Anterior cingulate cortex (tissue), 58 donors: ENCODE results near the gene TNFRSF9.
"Not testable (repeated sequence)": the region's sequence is repeated elsewhere in the genome, so short reads cannot be mapped to it uniquely, and the experiment has no call there.

ENCODE experiments used
- DNase-seq, 58 donors: peaks; one replicate each; lab custom pipeline; 2025; lab: John Stamatoyannopoulos, UW

Gene TNFRSF9

GRCh38 chr1:7940745-7941436 lies at the start of gene TNFRSF9:
Gene TNFRSF9 (minus strand): TSS chr1:7940839. CDS start chr1:7939994, 845 bp downstream.
- DNase-seq, result no peak

GRCh38 chr1:7989762-7990428 lies 49.3 kb upstream of the TNFRSF9 start:
- no peak for DNase-seq

DNA sequence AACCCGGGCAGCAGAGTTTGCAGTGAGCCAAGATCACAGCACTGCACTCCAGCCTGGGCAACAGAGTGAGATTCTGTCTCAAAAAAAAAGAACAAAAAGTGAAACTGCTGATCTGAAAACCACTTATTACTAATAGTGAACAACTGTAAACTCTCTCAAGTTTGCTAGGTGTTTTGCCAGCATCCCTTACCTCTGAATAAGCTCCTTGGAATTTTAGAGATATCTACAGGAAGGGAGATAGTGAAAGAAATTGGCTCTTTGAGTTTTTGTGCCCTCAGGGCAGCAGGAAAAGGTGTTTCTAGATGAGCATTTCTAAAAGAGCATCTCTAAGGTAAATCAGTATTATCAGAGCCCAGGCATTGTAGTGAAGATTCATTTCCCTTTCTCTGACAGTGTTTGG lies 47.9 kb upstream of the TNFRSF9 start:
- no peak for DNase-seq

- DNase-seq, result no peak
Measured at GRCh38 chr1:7987528-7987927, 46.9 kb upstream of the TNFRSF9 start.

GRCh38 chr1:7985851-7986612 lies 45.4 kb upstream of the TNFRSF9 start:
- no peak for DNase-seq

GRCh38 chr1:7984811-7985210 lies 44.2 kb upstream of the TNFRSF9 start:
- DNase-seq, result no peak

- no peak for DNase-seq
Measured at GRCh38 chr1:7983086-7983778, 42.6 kb upstream of the TNFRSF9 start.

GRCh38 chr1:7980984-7981383 lies 40.3 kb upstream of the TNFRSF9 start:
- DNase-seq, result no peak

DNA sequence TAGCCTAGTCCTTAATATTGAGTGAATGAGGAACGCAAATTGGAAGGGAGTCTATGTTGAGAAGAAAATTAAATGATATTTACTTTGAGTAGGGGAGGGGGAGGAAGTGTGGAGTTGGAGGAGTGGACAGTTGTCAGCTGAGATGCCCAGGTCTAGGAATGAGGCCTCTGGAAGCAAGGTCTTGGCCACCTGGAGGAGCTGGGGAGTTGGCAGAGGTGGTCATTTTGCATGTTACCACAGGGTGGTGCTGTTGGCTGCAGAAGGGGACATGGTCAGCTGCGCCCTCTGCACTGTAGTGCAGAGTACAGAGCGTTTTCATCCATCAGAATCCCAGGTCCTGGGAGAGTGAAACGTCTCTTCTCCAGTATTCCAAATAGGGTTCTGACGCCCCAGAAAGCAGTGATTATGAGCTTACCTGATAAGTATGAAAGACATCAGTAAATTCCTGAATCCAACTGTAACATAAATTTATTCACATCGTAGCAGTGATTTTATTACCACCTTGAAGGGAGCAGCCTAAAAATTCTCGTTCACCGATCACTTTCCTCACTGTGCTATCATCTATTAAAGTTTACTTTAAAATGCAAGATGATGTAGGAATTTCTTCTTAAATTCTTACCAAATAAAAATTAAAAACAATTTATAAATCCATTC lies 34.7 kb upstream of the TNFRSF9 start:
- peak in 46 of 58 donors; percentile 2 to 60 (median 29) for DNase-seq

DNA sequence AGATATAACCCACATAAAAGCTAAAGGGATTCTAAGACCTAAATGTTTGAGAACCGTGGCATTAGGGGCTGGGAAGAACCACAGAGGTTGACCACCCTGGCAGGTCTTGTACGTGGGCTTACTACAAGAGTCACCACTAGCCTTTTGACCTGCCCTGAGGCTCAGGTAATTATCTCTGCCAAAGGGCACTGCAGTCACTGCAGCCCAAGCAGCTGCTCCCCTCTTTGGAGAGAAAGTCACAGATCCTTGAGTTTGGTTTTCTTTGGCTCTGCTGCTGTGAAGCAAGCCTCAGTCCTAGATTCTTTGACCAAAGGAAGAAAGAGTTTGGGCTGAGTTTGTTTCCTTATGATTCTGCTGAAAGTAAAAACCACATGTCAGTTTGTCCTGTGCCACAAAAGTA lies 32.4 kb upstream of the TNFRSF9 start:
- DNase-seq, result no peak

- no peak for DNase-seq
Measured at GRCh38 chr1:7972285-7972684, 31.6 kb upstream of the TNFRSF9 start.

DNA sequence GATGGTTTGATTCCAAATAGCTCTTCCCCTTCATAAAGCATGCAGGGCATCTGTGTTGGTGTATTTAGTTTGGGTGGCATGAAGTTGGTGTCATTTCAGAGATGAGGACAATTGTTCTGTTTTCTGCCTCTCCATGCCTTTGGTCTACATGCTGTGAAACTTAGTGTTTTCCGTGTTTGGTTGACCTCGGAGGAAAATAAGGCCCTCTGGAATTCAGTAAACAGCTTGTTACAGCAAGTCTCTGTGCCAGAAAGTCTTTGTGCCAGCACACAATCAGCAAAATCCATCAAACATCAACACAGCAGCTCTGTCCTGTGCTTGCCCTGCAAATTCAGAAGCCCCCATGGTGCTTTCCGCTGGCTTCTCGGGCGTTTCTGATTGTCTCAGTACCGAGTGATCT lies 30.4 kb upstream of the TNFRSF9 start:
- no peak for DNase-seq

DNA sequence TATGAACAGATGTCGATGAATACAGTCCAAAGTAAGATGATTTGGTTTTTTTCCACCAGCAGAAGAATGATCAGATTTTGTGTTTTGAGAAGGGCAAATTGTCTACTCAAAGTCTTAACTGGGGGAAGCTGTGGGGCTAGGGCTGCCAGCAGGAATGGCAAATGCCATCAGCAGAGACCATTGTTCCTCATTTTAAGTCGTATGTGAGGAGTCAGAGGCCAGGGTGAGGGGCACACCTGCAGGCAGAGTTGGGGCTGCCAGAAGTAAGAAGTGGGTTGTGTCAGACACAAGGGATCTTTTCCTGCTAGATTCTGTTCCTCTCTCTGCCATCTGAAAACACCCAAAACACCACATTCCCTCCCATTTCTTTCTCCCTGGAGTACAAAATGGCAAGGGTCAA lies 29.6 kb upstream of the TNFRSF9 start:
- no peak for DNase-seq

GRCh38 chr1:7967651-7968050 lies 27.0 kb upstream of the TNFRSF9 start:
- DNase-seq, result no peak

DNA sequence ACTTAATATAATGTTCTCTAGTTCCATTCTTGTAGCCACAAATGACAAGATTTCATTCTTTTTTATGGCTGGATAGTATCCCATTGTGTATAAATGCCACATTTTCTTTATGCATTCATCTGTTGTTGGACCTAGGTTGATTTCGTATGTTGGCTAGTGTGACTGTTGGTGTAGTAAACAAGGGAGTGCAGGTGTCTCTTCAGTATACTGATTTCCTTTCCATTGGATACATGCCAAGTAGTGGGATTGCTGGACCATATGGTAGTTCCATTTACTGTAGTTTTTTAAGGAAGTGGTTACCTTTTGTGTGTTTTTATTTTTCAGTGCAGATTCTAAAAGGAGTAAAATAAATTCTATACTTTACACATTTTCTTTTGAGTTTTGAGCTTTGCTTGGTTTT lies 26.6 kb upstream of the TNFRSF9 start:
- DNase-seq, result no peak

GRCh38 chr1:7964476-7964875 lies 23.8 kb upstream of the TNFRSF9 start:
- DNase-seq, result no peak

DNA sequence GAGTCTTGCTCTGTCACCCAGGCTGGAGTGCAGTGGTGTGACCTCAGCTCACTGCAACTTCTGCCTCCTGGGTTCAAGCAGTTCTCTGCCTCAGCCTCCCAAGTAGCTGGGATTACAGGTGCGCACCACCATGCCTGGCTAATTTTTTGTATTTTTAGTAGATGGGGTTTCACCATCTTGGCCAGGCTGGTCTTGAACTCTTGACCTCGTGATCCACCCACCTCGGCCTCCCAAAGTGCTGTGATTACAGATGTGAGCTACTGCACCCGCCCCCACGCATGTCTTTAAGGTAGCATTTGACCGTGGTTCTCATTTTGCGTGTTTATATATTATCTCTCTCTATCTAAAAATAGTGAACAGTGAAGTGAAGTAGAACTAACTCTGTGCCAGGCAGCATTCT lies 23.2 kb upstream of the TNFRSF9 start:
- not testable (repeated sequence) for DNase-seq

- DNase-seq, result not testable (repeated sequence)
Measured at GRCh38 chr1:7963378-7963730, 22.7 kb upstream of the TNFRSF9 start.

DNA sequence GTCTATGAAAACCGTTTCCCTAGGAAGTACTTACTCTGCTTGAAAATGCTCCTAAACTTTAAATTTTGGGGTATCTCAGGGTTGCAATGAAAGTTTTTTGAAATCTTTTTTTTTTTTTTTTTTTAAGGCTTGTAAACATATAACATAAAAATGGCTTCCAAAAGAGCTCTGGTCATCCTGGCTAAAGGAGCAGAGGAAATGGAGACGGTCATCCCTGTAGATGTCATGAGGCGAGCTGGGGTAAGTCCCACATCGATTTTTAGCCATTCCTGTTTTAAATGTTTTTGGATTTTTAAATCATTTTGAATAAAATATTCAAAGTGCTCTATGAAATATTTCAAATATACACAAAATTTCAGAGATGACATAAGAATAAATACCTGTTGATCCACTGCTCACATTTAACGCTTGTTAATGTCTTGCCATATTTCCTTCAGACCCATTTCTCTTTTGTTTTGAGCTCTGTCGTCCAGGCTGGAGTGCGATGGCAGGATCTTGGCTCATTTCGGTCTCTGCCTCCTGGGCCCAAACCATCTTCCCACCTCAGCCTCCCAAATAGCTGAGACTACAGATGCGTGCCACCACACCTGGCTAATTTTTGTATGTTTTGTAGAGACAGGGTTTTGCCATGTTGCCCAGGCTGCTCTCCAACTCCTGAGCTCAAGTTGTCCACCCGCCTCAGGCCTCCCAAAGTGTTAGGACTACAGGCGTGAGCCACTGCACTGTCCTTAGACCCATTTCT lies 22.2 kb upstream of the TNFRSF9 start:
- DNase-seq, result no peak

DNA sequence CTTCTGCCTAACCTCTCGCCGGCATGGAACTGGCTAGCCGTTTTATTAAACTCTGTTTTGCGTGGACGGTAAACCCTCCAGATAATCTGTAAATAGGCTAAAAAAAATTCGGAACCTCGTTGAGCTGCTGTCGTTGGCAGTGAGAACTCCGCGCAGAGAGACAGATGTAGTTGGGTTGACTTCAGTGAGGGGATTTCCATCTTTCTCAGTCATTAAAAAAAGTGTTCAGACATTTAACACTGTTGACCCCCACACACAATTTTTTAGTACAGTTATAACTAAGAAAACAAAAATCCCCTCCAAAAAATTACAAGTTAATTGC lies 21.3 kb upstream of the TNFRSF9 start:
- DNase-seq, result no peak
